ENCODE results near the gene STRADB.
"Not testable (repeated sequence)": the region's sequence is repeated elsewhere in the genome, so short reads cannot be mapped to it uniquely, and the experiment has no call there.

The STRADB gene, protein sequence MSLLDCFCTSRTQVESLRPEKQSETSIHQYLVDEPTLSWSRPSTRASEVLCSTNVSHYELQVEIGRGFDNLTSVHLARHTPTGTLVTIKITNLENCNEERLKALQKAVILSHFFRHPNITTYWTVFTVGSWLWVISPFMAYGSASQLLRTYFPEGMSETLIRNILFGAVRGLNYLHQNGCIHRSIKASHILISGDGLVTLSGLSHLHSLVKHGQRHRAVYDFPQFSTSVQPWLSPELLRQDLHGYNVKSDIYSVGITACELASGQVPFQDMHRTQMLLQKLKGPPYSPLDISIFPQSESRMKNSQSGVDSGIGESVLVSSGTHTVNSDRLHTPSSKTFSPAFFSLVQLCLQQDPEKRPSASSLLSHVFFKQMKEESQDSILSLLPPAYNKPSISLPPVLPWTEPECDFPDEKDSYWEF

DNA sequence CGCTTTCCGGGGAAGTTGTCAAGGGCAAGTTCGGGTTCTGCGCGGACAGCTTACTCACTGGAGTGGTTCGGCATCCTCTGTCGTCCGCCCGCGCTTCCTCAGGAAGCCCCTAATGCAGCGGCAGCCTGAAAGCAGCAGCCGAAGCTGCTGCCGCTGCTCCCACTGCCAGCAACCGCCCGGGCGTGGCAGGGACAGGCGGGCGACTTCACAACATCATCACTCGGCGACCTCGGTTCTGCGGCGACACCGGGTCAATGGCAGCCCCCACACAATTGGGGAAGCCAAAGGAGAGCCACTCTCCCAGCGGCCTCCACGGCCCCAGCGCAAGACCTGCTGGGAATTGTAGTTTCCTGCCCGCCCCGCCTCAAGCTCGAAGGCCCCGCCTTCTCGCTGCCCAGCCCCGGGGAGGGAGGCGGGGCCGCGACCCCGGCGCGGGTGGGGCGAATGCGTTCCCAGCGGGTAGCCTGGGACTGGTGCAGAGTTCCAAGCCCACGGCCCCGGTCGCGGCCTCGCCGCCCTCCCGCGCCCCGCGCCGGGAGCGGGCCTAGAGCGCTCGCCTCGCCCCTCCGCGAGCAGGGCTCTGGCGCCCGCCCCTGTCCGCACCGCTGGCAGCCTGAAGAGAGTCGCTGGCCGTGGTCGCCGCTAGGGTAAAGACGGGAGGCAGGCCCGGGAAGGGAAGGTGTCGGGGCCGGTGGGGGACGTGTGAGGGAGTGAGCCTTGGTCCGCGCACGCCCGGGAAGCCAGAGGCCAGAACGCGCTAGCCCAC is at the start of gene STRADB, which contains the start of gene TRAK2:
TSS of gene STRADB (plus strand) at position 449 of the 766 bp plus-strand sequence. CDS start 3,101 bp downstream, outside the sequence.
TSS of gene TRAK2 (minus strand) at position 167 of the 766 bp plus-strand sequence. CDS start 30,951 bp downstream, outside the sequence.
- peak; percentile 97 for DNase-seq

DNA sequence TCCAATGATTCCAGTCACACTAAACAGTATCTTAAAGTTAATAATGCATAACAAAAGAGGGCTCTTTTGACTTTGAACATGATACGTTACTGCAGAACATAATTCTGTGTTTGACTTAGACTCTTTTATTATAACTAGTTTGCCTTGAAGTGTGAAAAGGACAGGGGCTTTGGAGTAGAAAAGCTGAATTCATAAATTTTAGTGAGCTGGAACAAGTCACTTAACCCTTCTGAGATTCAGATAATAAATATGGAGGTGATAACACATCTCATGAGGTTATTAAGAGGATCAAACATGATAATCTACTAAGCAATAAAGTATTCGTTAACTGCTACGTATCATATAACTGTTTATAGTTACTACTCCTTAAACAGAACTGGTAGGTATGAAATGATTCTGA is 49.7 kb upstream of the STRADB start:
- no peak for DNase-seq

DNA sequence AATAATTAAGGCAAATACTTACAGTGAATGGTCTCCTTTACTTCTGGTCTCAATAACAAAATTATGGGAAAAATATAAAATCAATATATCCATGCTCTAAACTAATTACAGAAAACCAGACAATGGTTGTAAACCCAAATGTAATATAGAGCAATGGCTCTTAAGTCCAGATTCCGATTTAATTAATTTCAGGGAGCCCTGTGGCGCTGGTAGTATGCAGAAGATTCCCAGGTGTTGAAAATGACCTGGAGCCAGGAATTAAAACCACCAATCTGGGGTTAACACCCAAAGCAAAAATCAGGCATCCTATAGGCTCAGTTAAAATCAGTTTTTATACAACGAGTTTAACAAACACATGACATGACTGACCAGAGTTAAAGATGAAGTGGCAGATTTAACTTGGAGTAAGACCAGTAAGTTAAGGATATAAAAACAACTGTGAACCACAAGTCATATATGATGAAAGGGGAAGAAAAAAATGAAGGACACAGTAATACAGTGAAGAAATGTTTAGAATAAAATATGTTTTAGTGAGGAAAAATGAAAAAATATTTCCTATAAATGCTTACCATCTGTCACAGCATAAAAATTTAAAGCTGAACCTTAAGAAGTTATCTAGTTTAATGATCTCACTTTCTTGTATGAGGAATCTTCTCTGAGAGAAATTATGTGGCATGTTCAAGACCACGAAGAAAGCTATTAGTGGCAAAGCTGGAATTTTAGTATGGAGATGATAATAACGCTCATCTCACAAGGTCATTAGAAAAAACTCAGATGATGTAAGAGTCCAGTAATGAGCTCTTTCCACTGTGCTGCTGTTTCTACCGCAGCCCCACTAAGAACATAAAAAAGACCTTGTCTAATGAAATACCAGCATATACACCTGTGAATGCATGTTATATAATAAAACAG is 48.6 kb upstream of the STRADB start:
- DNase-seq, result no peak

DNA sequence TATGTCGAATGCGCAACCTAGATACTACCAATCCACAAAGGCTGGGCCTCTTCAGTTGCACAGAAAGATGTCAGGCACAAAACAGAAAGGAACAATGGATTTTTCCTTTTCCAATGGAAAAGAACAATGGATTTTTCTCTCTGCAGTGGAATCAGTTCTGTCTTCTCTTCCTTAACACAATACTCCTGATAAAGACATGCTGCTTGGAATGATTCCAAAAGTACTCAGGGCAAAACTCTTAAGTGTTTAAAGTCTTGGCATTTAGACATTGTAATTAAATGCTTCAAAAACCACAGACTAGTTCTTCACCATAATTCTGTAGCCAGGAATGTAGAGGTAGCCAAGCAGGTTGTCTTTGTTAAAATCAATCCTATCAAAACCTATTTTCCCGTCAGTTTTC is 47.7 kb upstream of the STRADB start:
- no peak for DNase-seq

DNA sequence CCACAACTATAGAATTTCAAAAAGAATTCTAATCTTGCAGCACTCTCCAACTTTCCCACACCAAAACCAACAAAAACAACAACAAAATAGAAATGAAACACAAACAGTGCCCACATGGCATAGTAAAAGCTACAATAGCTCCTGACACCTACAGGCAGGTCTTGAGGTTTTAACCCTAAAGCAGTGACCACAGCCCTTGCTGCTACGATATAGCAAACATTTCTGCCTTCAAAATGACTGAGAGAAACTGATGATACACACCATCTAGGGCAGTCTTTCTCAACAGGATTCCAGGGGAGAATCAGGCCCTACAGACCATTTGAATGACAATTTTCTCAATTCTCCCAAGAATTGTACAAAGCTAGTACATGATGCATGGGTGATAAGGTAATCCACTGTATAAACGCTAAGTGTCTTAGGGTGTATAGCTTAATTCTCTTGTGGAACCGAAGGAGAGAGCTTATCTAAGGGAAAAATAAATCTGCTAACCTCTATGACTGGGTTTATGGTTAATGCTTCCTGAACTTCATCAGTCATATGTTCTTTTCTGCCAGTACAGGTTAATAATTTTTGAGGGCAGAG is 46.8 kb upstream of the STRADB start:
- no peak for DNase-seq

DNA sequence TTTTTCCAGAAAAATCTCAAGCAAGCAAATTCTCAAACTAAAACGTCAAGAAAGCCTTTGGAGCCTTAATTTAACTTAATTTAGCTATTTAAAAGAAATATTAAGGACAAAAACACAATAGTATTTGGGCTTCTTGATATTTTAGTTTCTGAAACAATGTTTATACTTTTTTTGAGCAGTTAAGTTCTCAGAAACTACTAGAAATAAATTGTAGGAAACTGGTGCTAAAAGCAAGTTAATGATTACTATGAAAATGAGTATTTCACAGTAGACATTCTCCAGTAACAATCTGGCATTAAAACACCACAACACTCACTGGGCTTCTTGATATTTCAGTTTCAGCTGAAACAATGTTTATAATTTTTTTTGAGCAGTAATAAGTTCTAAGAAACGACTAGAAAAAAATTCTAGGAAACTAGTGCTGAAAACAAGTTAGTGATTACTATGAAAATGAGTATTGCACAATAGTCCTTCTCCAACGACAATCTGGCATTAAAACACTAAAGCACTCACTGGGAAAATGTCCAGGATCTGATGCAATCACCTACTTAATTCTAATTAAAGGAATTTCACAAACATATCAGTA is 45.4 kb upstream of the STRADB start:
- DNase-seq, result peak; percentile 35

DNA sequence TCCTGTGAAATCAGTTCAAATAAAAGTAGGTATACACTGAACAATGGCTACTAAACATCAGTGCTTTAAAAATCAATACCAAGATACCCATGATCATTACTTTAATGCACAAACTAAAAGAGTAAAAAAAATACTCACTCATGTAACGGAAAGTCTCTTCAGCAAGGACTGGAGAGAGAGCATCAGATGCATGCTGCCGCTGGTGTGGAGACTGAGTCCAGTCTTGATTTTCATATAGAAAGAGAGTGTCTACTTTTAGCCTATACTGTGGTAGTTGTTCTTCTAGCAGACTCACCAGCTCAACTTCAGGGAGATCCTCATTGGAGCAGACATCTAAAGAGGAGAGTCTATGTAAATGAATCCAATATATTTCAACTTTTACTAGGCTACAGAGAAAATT is 44.3 kb upstream of the STRADB start:
- DNase-seq, result no peak

DNA sequence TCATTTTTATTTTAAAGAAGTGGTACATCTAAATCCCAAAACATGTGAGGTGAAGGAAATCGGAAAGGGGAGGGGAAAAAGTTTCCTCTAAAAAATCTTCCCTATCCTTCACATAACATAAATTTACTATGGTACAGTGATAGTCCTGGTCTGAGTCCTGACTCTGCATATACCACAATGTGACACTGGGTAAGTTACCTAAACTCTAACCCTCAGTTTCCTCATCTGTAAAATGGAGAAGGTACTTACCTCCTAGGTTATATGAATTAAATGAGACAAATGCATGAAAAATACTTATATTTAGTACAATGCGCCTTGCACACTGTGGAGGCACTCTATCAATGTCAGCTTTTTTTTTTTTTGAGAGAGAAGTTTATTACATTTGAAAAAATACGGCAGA is 42.6 kb upstream of the STRADB start:
- DNase-seq, result no peak

DNA sequence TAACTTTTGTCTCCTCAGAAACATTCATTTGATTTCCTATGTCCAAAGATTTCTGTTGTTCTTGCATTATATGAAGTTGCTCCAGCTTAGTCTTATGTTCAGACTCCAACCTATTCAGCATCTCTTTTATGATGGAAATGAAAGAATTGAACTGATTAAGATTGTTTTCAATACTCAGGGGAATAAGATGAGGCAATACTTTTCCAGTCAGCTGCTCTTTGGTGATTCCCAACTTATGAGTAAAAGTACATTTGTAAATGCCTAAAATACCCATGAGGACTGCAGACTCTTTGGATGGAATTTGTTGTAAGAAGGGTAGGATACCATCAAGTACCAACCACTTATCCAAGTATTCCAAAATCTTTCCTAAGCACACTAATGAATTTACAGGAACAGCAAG is 40.1 kb upstream of the STRADB start:
- no peak for DNase-seq

DNA sequence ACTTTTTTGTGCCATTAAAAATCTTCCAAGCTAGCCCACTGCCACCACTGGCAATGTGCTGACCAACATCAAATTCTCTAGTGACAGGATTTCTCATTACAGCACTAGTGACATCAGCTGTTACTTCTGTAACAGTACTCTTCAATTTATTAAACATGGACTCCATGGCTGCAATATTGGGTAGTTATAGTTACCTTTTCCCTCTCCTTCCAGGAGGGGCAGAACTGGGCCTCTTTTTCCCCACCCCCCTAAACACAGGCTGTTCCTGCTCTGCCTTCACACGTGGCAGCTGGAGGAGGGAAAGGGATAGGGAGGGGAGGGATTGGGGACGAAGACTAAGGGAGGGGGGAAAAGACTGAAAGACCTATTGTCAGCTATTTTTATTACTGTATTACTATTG is 38.4 kb upstream of the STRADB start:
- DNase-seq, result no peak

DNA sequence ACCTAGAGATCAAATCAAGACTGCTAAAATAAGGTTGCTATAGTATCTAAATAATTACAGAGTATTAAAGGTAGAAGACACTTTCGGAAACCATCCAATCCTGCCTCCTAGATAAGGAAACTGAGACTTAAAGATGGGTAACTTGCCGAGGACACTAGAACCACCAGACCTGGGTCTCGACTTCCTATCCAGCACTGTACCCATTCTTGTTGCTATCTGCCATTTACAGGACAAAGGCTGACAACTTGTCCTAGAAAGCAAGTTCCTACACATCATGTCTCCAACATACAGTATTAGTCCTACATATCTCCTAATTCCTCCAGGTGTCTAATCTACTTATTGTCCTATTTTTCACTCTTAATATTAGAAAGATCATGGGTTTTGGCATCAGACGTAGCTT is 38.0 kb upstream of the STRADB start:
- no peak for DNase-seq

DNA sequence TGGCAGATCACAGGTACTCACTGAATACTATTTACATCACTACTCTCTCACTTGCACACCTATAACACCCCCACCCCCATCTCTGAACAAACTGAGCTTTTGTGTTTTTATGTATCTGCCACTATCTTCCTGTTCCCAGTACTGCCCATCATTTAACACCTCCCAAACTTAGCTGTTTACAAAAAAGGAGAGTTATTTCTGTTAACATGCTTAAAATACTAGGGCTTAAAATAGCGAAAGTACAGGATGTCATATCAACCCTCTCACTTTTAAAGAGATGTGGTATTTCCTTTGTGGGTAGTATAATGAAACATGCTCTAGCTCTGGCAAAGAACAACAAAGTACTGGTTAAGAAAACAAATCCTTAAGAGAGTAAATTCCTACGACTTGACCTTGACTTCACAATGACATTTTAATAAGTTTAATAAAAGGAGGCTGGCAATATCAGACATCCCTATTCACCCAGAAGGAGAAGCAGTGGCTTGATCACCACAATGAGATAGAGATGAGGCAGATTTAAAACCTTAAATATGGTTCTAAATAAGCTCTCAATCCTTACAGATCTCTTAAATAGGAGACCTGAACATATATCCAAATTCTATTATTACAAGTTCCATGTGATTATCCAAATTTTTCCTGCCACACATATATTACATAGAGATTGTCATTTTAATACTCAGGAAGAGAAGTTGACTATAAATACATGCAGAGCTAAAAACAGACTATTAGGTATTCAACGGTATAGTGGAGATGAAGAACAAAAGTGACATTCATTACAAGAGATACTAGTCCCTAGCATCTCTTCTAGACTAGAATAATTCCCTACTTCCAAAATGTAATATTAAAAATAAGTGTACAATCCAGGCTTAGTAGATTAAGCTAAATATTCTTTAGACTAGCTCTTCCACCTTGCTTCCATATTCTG is 37.2 kb upstream of the STRADB start:
- DNase-seq, result no peak

DNA sequence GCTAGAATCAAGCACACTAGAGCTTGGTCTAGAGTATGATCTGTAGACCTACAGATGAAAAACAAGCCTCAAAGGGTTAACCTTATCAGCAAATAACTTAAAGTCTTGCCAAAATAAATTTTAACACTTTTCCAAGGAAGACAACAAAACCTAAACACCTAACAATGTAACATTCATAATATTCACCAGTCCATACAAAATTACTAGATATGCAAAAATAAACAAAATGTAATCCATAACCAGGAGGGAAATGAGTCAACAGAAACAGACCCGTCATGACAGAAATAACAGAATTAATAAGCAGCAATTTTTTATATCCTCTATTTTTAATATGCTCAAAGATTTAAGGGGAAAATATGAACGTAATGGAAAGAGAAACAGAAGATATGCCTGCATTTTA is 36.4 kb upstream of the STRADB start:
- no peak for DNase-seq

DNA sequence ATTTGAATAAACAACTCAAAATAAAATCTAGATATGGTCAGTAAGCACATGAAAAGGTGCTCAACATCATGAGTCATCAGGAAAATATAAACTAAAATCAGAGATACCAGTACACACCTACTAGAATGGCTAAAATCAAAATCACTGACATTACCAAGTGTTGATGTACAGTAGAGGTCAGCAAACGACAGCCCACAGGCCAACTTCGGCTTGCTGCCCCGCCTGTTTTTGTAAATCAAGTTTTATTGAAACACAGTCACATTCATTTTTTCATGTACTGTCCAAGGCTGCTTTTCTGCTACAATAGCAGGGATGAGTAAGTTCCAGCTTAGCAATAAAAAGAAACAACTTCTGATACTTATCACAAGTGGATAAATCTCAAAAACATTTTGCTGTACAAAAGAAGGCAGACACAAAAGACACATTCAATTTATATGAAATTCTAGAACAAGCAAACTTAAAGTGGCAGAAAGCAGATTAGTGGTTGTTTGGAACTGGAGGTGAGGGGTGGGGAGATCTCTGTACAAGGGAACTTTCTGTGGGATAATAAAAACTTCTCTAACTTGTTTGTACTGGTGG is 32.4 kb upstream of the STRADB start:
- no peak for DNase-seq

DNA sequence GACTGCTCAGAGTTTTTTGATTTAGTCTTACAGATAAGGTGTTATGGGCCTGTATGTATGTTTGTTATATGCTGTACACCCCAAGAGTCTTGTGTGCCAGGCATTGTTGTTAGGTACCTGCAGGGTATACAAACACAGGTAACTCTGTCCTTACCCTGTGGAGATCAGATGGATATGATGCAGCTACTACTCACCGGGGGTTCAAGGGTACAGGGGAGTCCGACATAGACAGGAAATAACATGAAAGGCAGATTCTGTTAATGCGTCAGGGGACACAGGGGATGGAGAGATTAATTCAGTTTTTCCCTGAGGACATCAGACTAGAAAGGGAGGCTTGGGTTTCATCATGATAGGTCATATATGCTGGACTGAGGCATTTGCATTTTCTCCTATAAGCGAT is 31.6 kb upstream of the STRADB start:
- DNase-seq, result no peak

DNA sequence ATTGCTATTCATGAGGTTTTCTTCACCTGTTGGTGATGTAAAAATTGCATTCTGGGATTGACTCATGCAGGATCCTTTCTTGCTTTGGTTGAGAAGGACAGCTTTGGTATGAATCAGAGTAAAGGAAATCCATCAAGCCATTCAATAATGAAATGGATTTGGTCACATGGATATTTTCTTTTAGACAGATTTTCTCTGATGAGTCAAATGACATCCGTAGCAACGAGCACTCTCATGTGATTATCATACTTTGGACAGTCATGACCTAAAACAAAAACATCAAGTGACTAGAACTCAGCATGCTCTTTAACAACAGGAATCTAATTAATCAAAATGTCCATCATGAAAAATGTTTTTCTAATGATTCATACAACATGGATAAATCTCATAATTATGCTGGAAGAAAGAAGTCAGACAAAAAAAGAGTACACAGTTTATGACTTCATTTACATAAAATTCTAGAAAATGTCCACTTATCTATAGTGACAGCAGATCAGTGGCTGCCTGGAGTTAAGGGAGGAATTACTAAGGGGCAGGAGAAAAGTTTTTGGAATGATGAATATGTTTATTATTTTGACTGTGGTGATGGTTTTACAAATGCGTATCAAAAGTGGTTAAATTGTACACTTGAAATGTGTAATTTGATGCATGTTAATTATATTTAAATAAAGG is 31.0 kb upstream of the STRADB start:
- DNase-seq, result peak; percentile 45

DNA sequence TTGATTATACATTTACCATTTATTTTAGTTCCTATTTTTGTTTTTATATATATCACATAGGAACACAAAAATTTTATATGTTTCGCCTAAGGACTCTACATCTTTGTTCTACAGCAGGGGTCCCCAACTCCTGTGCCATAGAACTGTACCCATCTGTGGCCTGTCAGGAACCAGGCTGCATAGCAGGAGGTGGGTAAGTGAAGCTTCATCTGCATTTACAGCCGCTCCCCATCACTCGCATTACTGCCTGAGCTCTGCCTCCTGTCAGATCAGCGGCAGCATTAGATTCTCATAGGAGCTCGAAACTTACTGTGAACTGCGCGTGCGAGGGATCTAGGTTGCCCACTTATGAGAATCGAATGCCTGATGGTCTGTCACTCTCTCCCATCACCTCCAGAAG is 25.6 kb upstream of the STRADB start:
- DNase-seq, result no peak

DNA sequence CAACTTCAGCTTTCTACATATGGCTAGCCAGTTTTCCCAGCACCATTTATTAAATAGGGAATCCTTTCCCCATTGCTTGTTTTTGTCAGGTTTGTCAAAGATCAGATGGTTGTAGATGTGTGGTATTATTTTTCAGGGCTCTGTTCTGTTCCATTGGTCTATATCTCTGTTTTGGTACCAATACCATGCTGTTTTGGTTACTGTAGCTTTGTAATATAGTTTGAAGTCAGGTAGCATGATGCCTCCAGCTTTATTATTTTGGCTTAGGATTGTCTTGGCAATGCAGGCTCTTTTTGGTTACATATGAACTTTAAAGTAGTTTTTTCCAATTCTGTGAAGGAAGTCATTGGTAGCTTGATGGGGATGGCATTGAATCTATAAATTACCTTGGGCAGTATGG is 23.2 kb upstream of the STRADB start:
- not testable (repeated sequence) for DNase-seq

DNA sequence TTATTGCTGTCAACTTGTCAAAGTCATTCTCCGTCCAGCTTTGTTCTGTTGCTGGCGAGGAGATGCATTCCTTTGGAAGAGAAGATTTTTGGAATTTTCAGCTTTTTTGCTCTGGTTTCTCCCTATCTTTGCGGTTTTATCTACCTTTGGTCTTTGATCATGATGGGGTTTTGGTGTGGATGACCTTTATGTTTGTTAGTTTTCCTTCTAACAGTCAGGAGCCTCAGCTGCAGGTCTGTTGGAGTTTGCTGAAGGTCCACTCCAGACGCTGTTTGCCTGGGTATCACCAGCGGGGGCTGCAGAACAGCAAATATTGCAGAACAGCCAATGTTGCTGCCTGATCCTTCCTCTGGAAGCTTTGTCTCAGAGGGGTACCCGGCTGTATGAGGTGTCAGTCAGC is 21.7 kb upstream of the STRADB start:
- not testable (repeated sequence) for DNase-seq

DNA sequence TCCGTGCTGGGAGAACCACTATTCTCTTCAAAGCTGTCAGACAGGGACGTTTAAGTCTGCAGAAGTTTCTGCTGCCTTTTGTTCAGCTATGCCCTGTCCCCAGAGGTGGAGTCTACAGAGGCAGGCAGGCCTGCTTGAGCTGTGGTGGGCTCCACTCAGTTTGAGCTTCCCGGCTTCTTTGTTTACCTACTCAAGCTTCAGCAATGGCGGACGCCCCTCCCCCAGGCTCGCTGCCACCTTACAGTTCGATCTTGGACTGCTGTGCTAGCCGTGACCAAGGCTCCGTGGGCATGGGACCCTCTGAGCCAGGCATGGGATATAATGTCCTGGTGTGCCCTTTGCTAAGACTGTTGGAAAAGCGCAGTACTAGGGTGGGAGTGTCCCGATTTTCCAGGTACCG is 21.2 kb upstream of the STRADB start:
- not testable (repeated sequence) for DNase-seq

Measured in suppressor macrophage treated with lipopolysaccharide for 4 hours (primary cell).